K562 (cell line): Measurements from ENCODE around the gene RYR3. TPM values are rescaled to one million over a fixed set of nuclear protein-coding genes. Genes with fewer than 3 reads are reported as not detected.

Experiments
- ATAC-seq: fragments of 200-7000 bp; cut with Tn5 transposase; 3 replicates; pipeline ENCODE4 v1.9.1; 2020; ENCODE audit warnings: moderate library complexity
- BruUV-seq: library from RNA; stranded (reverse); fragments of 400-500 nt; replicated peaks from 2 replicates; lab custom pipeline; 2021; lab: Mats Ljungman, UMichigan
- CTCF ChIA-PET: fragments of 300-600 bp; formaldehyde crosslinking; extraction: SDS; loops from one replicate; lab custom pipeline; 2021; ENCODE audit warnings: low intra/inter-chr PET ratio; lab: Yijun Ruan, JAX
- POLR2A ChIA-PET: fragments of 300-600, 350-650 bp; sonication (Branson Sonifier 250); formaldehyde crosslinking; extraction: SDS; loops from one replicate; lab custom pipeline; 2021; ENCODE audit warnings: antibody characterized with exemption, inconsistent platforms; lab: Yijun Ruan, JAX
- DNase-seq, 4 experiments: peaks; one replicate each; pipeline versions ENCODE4 v3.0.0 to v3.0.0-alpha.2; 2011 to 2018; ENCODE audit warnings: low spot score in 3 of 4, mixed read lengths in 3 of 4; ENCODE audit errors: extremely low read depth in 1 of 4
- FAIRE-seq: peaks from 2 replicates; lab custom pipeline; 2011; peaks lifted over from hg19 to GRCh38; lab: Jason Lieb, UNC
- H2AFZ ChIP-seq: 2 replicates; pipeline ENCODE4 v1.6.0; 2011; ENCODE audit warnings: low read depth, low read length, control low read depth, inconsistent platforms
- H3K27ac ChIP-seq: fragments of 200-600 bp; 3 replicates; pipeline ENCODE4 v1.8.0; 2011; ENCODE audit warnings: low read depth, mild to moderate bottlenecking, control low read depth, inconsistent platforms, low read length, moderate library complexity, mixed read lengths; ENCODE audit errors: extremely low read depth
- H3K27me3 ChIP-seq, 2 experiments: fragments of 300-600 bp in 1 of 2; 2 replicates in 1 of 2; 3 replicates in 1 of 2; pipeline versions ENCODE4 v1.6.0 to v1.8.0; 2011; ENCODE audit warnings: inconsistent platforms in 2 of 2, low read length in 2 of 2, mild to moderate bottlenecking in 1 of 2, mixed read lengths in 1 of 2, moderate library complexity in 1 of 2; ENCODE audit not compliant: control insufficient read depth in 2 of 2, insufficient read depth in 2 of 2
- H3K36me3 ChIP-seq: fragments of 300-600 bp; 3 replicates; pipeline ENCODE4 v1.8.0; 2011; ENCODE audit warnings: mild to moderate bottlenecking, low read length, inconsistent platforms; ENCODE audit not compliant: control insufficient read depth, insufficient read depth
- H3K4me1 ChIP-seq, 2 experiments: fragments of 200-600 bp in 1 of 2; replicated peaks in 1 of 2; 2 replicates in 1 of 2; 3 replicates in 1 of 2; pipeline versions ENCODE4 v1.5.1 to v1.8.0; 2011; ENCODE audit warnings: inconsistent platforms in 2 of 2, low read length in 2 of 2, mild to moderate bottlenecking in 1 of 2, mixed read lengths in 1 of 2, moderate library complexity in 1 of 2; ENCODE audit not compliant: control insufficient read depth in 2 of 2, insufficient read depth in 2 of 2
- H3K4me2 ChIP-seq: 2 replicates; pipeline ENCODE4 v1.6.1; 2011; ENCODE audit warnings: low read length, control low read depth, inconsistent platforms, mixed read lengths; ENCODE audit not compliant: insufficient read depth
- H3K4me3 ChIP-seq: fragments of 200-600 bp; sonication (generic), shearing (Covaris generic); 2 replicates; pipeline ENCODE4 v1.5.1; 2016; ENCODE audit warnings: control low read depth, inconsistent platforms
- H3K79me2 ChIP-seq: fragments of 200-600 bp; 3 replicates; pipeline ENCODE4 v1.8.0; 2011; ENCODE audit warnings: low read length, inconsistent platforms; ENCODE audit not compliant: control insufficient read depth, insufficient read depth
- H3K9ac ChIP-seq, 2 experiments: 2 replicates each; pipeline versions ENCODE4 v1.6.0 to v1.6.1; 2011; ENCODE audit warnings: low read depth in 2 of 2, low read length in 2 of 2, control low read depth in 1 of 2, inconsistent platforms in 1 of 2, mild to moderate bottlenecking in 1 of 2, mixed read lengths in 1 of 2; ENCODE audit not compliant: insufficient read depth in 1 of 2
- H3K9me1 ChIP-seq: one replicate; pipeline ENCODE4 v1.6.0; 2011; ENCODE audit warnings: inconsistent platforms, mild to moderate bottlenecking, low read length, moderate library complexity; ENCODE audit not compliant: control insufficient read depth, insufficient read depth
- H3K9me3 ChIP-seq: replicated peaks from 2 replicates; pipeline ENCODE4 v1.5.1; 2011; ENCODE audit warnings: low read depth, low read length, inconsistent platforms; ENCODE audit not compliant: control insufficient read depth, insufficient read depth
- H4K20me1 ChIP-seq: replicated peaks from 2 replicates; pipeline ENCODE4 v1.6.1; 2011; ENCODE audit warnings: low read length, inconsistent platforms, mixed read lengths; ENCODE audit not compliant: control insufficient read depth, insufficient read depth
- BCLAF1 ChIP-seq, 2 experiments: fragments of 450-650 bp in 1 of 2; IDR thresholded peaks; 2 replicates each; pipeline ENCODE4 v1.6.1; 2011 to 2017; ENCODE audit warnings: low read depth in 2 of 2, antibody characterized with exemption in 1 of 2, borderline replicate concordance in 1 of 2, low read length in 1 of 2, mild to moderate bottlenecking in 1 of 2, mixed read lengths in 1 of 2; ENCODE audit not compliant: control insufficient read depth in 1 of 2
- CBX8 ChIP-seq: fragments of 200-600 bp; sonication (generic); IDR thresholded peaks from 2 replicates; pipeline ENCODE4 v1.6.1; 2012; ENCODE audit warnings: borderline replicate concordance, mixed run types, low read depth, mild to moderate bottlenecking, moderate library complexity, mixed read lengths, low read length, control low read depth, inconsistent platforms; ENCODE audit not compliant: poor library complexity, severe bottlenecking; ENCODE audit errors: extremely low read depth
- CREM ChIP-seq: IDR thresholded peaks from 2 replicates; pipeline ENCODE4 v1.6.1; 2014; ENCODE audit warnings: antibody characterized with exemption, low read depth
- HEY1 ChIP-seq: fragments of 250-450 bp; sonication (Bioruptor Pico); IDR thresholded peaks from 2 replicates; pipeline ENCODE4 v1.5.0; 2020; ENCODE audit warnings: mild to moderate bottlenecking, moderate library complexity, borderline replicate concordance
- HOMEZ ChIP-seq: fragments of 250-450 bp; sonication (Bioruptor Pico); IDR thresholded peaks from 2 replicates; pipeline ENCODE4 v1.4.0; 2020; ENCODE audit warnings: mild to moderate bottlenecking, moderate library complexity
- JUND ChIP-seq, 2 experiments: IDR thresholded peaks; 2 replicates in 1 of 2; 3 replicates in 1 of 2; pipeline ENCODE4 v1.6.1; 2011; ENCODE audit warnings: borderline replicate concordance in 2 of 2, low read depth in 2 of 2, low read length in 2 of 2, improper control_type of control experiment in 1 of 2, missing biosample characterization in 1 of 2, missing genetic modification characterization in 1 of 2, missing genetic modification reagents in 1 of 2
- RAD51 ChIP-seq: fragments of 450-650 bp; IDR thresholded peaks from 2 replicates; pipeline ENCODE4 v1.7.1; 2016; ENCODE audit warnings: low read depth, mild to moderate bottlenecking, borderline replicate concordance
- RBM25 ChIP-seq: fragments of 200-400 bp; formaldehyde crosslinking; IDR thresholded peaks from 2 replicates; pipeline ENCODE4 v1.6.1; 2018; ENCODE audit warnings: low read length, low read depth, moderate library complexity; ENCODE audit not compliant: severe bottlenecking
- WGBS: fragments of 100-300 bp; shearing (Covaris generic); methylation state at CpG from one replicate; pipeline ENCODE4 v1.1.6; 2016; ENCODE audit warnings: low coverage, mixed read lengths; ENCODE audit not compliant: insufficient coverage; ENCODE audit errors: missing lambda C conversion rate; 5-methylcytosine and 5-hydroxymethylcytosine counted together
- in situ Hi-C: fragments of 300-500 bp; cut with MboI; formaldehyde crosslinking; loops from 4 replicates; pipeline ENCODE4 v1.15.0; 2018; ENCODE audit warnings: inconsistent platforms, mixed read lengths
- intact Hi-C: fragments of 100-400 bp; cut with micrococcal nuclease; formaldehyde crosslinking; loops from 2 replicates; pipeline ENCODE4 v1.14.2; 2022
- polyA plus RNA-seq, 8 experiments: library from polyadenylated mRNA; depleted of rRNA in 4 of 8; stranded (reverse) in 5 of 8; unstranded in 3 of 8; fragments of >200 nt; fragmentation: Nextera tagmentation in 2 of 8; fragmentation: Illumina TruSeq in 1 of 8; extraction: Ambion mirVana in 2 of 8; extraction: Trizol in 1 of 8; gene quantifications; 2 replicates each; pipeline versions ENCODE4 v1.2.1 to v1.2.3, GENCODE V29; 2011 to 2014; ENCODE audit warnings: inconsistent platforms in 1 of 8, missing spikeins in 1 of 8
- total RNA-seq, 7 experiments: library from RNA; depleted of rRNA in 6 of 7; stranded (reverse); fragments of >200 nt in 6 of 7; fragmentation: Illumina TruSeq in 2 of 7; extraction: Trizol in 2 of 7; gene quantifications; 2 replicates each; pipeline versions ENCODE4 v1.2.1 to v1.2.3, GENCODE V29; 2011 to 2021; ENCODE audit warnings: low replicate concordance in 1 of 7
- TF ChIP-seq, protein P1 (sequence below): fragments of 200-800 bp; sonication (Bioruptor generic); IDR thresholded peaks from 2 replicates; pipeline ENCODE4 v1.6.1; 2017; ENCODE audit warnings: missing genetic modification characterization, missing compliant biosample characterization
- TF ChIP-seq, protein P2 (sequence below): fragments of 450-650 bp; formaldehyde crosslinking; IDR thresholded peaks from 2 replicates; pipeline ENCODE4 v1.4.0; 2022; ENCODE audit warnings: missing genetic modification characterization

The RYR3 gene
- total and polyA plus RNA-seq, 9 of the 15 experiments (the other 6 are each of a cell fraction or from before 2014, with no cell fraction given): 0.04 TPM; not detected in 8

DNA sequence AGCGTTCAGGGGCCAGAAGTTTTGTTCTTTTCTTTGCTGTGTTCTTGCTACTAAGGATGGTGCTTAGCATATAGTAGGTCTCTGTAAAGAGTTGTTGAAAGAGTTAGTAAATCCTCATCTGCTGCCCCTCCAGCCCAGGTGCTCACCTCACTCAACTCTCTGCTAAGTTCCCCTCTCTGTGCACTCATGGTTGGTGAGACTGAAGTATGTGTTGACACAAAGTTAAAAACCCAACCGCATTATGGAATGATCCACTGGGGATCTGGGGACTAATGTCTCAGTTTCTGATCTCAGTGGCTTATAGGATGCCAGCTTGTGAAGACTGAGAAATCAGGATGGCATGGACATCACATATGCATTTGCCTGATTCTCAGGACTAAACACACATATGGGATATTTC lies 13.8 kb downstream of the RYR3 start:
- Histone ChIP-seq H3K9ac (no peak overlapping the region), H3K27me3 (no peaks in the 10 kb centered on the region), H3K4me2 (no peak overlapping the region), H3K79me2 (no peaks in the 10 kb centered on the region), H4K20me1 (no peaks in the 10 kb centered on the region), H3K4me3 (no peak overlapping the region), H3K36me3 (no peaks in the 10 kb centered on the region), H3K9me3 (no peaks in the 10 kb centered on the region), H3K4me1 (no peaks in the 10 kb centered on the region), H3K9me1 (no peaks in the 10 kb centered on the region), H3K27ac (no peak overlapping the region), H2AFZ (no peak overlapping the region)
- no TSS peak for BruUV-seq
- CTCF ChIA-PET: no interaction called here
- FAIRE-seq (no peak), ATAC-seq (no peak), DNase-seq (no peak)
- POLR2A ChIA-PET: no interaction called here
- intact Hi-C loops (no loop called here), in situ Hi-C loops (no loop called here)
- WGBS: 0% methylated on average over 2 of the region's 2 CpGs
- TF ChIP-seq RAD51 (no peak), HOMEZ (CRISPR knock-in tag) (no peak), BCLAF1 (IDR thresholded peaks at IDR 0.05; ENCODE audit: borderline replicate concordance in 1 of 2, control insufficient read depth in 1 of 2, low read depth in 2 of 2, low read length in 1 of 2) (no peak), JUND (IDR thresholded peaks at IDR 0.05; ENCODE audit: borderline replicate concordance, low read depth, low read length) (no peak), JUND (tag; IDR thresholded peaks at IDR 0.05; ENCODE audit: borderline replicate concordance, low read depth, low read length) (no peak), HEY1 (CRISPR knock-in tag) (no peak), RBM25 (no peak), CBX8 (no peak), CREM (no peak)
- TF ChIP-seq, protein P1, sequence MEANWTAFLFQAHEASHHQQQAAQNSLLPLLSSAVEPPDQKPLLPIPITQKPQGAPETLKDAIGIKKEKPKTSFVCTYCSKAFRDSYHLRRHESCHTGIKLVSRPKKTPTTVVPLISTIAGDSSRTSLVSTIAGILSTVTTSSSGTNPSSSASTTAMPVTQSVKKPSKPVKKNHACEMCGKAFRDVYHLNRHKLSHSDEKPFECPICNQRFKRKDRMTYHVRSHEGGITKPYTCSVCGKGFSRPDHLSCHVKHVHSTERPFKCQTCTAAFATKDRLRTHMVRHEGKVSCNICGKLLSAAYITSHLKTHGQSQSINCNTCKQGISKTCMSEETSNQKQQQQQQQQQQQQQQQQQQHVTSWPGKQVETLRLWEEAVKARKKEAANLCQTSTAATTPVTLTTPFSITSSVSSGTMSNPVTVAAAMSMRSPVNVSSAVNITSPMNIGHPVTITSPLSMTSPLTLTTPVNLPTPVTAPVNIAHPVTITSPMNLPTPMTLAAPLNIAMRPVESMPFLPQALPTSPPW: no peak
- TF ChIP-seq, protein P2, sequence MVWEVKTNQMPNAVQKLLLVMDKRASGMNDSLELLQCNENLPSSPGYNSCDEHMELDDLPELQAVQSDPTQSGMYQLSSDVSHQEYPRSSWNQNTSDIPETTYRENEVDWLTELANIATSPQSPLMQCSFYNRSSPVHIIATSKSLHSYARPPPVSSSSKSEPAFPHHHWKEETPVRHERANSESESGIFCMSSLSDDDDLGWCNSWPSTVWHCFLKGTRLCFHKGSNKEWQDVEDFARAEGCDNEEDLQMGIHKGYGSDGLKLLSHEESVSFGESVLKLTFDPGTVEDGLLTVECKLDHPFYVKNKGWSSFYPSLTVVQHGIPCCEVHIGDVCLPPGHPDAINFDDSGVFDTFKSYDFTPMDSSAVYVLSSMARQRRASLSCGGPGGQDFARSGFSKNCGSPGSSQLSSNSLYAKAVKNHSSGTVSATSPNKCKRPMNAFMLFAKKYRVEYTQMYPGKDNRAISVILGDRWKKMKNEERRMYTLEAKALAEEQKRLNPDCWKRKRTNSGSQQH (CRISPR knock-in tag): no peak
